WTC11 (cell line): ENCODE measurements around the gene UMAD1. TPM values are rescaled to one million over a fixed set of nuclear protein-coding genes. Genes with fewer than 3 reads are reported as not detected.

Experiments used
- ATAC-seq: fragments of 200-7000 bp; cut with Tn5 transposase; 2 replicates; pipeline ENCODE4 v1.10.0; 2021; ENCODE audit warnings: mild to moderate bottlenecking, moderate library complexity
- CTCF ChIA-PET: fragments of 300-600 bp; sonication (Branson Sonifier 250); formaldehyde crosslinking; loops from one replicate; lab custom pipeline; 2021; ENCODE audit warnings: antibody characterized with exemption; lab: Charles Lee
- POLR2A ChIA-PET: fragments of 350-600 bp; sonication (Branson Sonifier 250); formaldehyde crosslinking; loops from one replicate; lab custom pipeline; 2021; ENCODE audit warnings: antibody characterized with exemption; lab: Charles Lee
- DNase-seq: peaks from one replicate; pipeline ENCODE4 v3.0.0; 2021; ENCODE audit warnings: low spot score
- H3K27ac Mint-ChIP-seq: 2 replicates; pipeline ENCODE4 v1.8.0; 2021; ENCODE audit warnings: mixed read lengths
- H3K27me3 Mint-ChIP-seq: 2 replicates; pipeline ENCODE4 v1.8.0; 2021; ENCODE audit warnings: low read depth, mild to moderate bottlenecking, moderate library complexity, mixed read lengths
- H3K36me3 Mint-ChIP-seq: 2 replicates; pipeline ENCODE4 v1.8.0; 2021; ENCODE audit warnings: mixed read lengths
- H3K4me1 Mint-ChIP-seq: 2 replicates; pipeline ENCODE4 v1.8.0; 2022; ENCODE audit warnings: mixed read lengths
- H3K4me3 Mint-ChIP-seq: 2 replicates; pipeline ENCODE4 v1.8.0; 2021; ENCODE audit warnings: mild to moderate bottlenecking, moderate library complexity, mixed read lengths
- H3K9me3 Mint-ChIP-seq: 2 replicates; pipeline ENCODE4 v1.8.0; 2021; ENCODE audit warnings: mixed read lengths
- AFF4 ChIP-seq: sonication (generic); formaldehyde crosslinking; IDR thresholded peaks from 2 replicates; pipeline ENCODE4 v1.8.1; 2023; ENCODE audit warnings: mild to moderate bottlenecking, missing genetic modification reagents, borderline replicate concordance
- CDX4 ChIP-seq: fragments of 250-450 bp; sonication (Bioruptor Pico); IDR thresholded peaks from 2 replicates; pipeline ENCODE4 v1.9.0; 2021; ENCODE audit warnings: moderate library complexity, mild to moderate bottlenecking, inconsistent platforms, borderline replicate concordance
- ERG ChIP-seq: fragments of 250-450 bp; sonication (Bioruptor Pico); IDR thresholded peaks from 2 replicates; pipeline ENCODE4 v1.8.0; 2021; ENCODE audit warnings: mild to moderate bottlenecking
- FOXJ3 ChIP-seq: sonication (generic); formaldehyde crosslinking; IDR thresholded peaks from 2 replicates; pipeline ENCODE4 v1.9.0; 2021; ENCODE audit warnings: missing genetic modification reagents, mild to moderate bottlenecking, borderline replicate concordance
- FOXP4 ChIP-seq: sonication (generic); formaldehyde crosslinking; IDR thresholded peaks from 2 replicates; pipeline ENCODE4 v1.8.0; 2022; ENCODE audit warnings: mild to moderate bottlenecking, missing genetic modification reagents
- GABPB1 ChIP-seq: sonication (generic); formaldehyde crosslinking; IDR thresholded peaks from 2 replicates; pipeline ENCODE4 v1.8.1; 2023; ENCODE audit warnings: mild to moderate bottlenecking, missing genetic modification reagents
- GTF2I ChIP-seq: fragments of 250-450 bp; sonication (Bioruptor Pico); conservative IDR thresholded peaks from 2 replicates; pipeline ENCODE4 v1.4.0; 2021; ENCODE audit warnings: mild to moderate bottlenecking
- JAZF1 ChIP-seq: fragments of 250-450 bp; sonication (Bioruptor Pico); IDR thresholded peaks from 2 replicates; pipeline ENCODE4 v1.9.0; 2021; ENCODE audit warnings: moderate library complexity, mild to moderate bottlenecking, inconsistent platforms
- JUN ChIP-seq: sonication (generic); formaldehyde crosslinking; IDR thresholded peaks from 2 replicates; pipeline ENCODE4 v1.8.0; 2023; ENCODE audit warnings: mild to moderate bottlenecking, missing genetic modification reagents
- MAX ChIP-seq: sonication (generic); formaldehyde crosslinking; IDR thresholded peaks from 2 replicates; pipeline ENCODE4 v1.8.0; 2022; ENCODE audit warnings: mild to moderate bottlenecking, missing genetic modification reagents
- NFE2L1 ChIP-seq: sonication (generic); formaldehyde crosslinking; IDR thresholded peaks from 2 replicates; pipeline ENCODE4 v1.8.1; 2023; ENCODE audit warnings: missing genetic modification reagents
- NR1H2 ChIP-seq: sonication (generic); formaldehyde crosslinking; IDR thresholded peaks from 2 replicates; pipeline ENCODE4 v1.9.0; 2021; ENCODE audit warnings: mild to moderate bottlenecking, moderate library complexity, missing genetic modification reagents
- PRDM15 ChIP-seq: sonication (generic); formaldehyde crosslinking; IDR thresholded peaks from 2 replicates; pipeline ENCODE4 v1.8.0; 2022; ENCODE audit warnings: missing genetic modification reagents
- TCF7 ChIP-seq: sonication (generic); formaldehyde crosslinking; IDR thresholded peaks from 2 replicates; pipeline ENCODE4 v1.8.0; 2022; ENCODE audit warnings: mild to moderate bottlenecking, low read depth, missing genetic modification reagents, moderate library complexity
- TEAD1 ChIP-seq: sonication (generic); formaldehyde crosslinking; IDR thresholded peaks from 2 replicates; pipeline ENCODE4 v1.8.0; 2022; ENCODE audit warnings: mild to moderate bottlenecking, missing genetic modification reagents
- ZNF121 ChIP-seq: sonication (generic); formaldehyde crosslinking; IDR thresholded peaks from 2 replicates; pipeline ENCODE4 v1.8.0; 2023; ENCODE audit warnings: missing genetic modification reagents
- ZNF425 ChIP-seq: fragments of 250-450 bp; sonication (Bioruptor Pico); conservative IDR thresholded peaks from 2 replicates; pipeline ENCODE4 v1.9.0; 2021; ENCODE audit warnings: mild to moderate bottlenecking
- ZSCAN18 ChIP-seq: fragments of 250-450 bp; sonication (Bioruptor Pico); IDR thresholded peaks from 2 replicates; pipeline ENCODE4 v2.1.2; 2022; ENCODE audit warnings: mild to moderate bottlenecking, moderate library complexity
- total RNA-seq: library from RNA; stranded (reverse); gene quantifications from 3 replicates; pipeline ENCODE4 v1.2.3, GENCODE V29; 2021

UMAD1 gene
- total RNA-seq, 1 experiment from 2014 or later = 13.0 TPM

- no peak for ATAC-seq
- peaks cover 7% of the 10 kb centered on the region; the same call in 1 of the 2 replicates for H3K9me3 Mint-ChIP-seq
- TF ChIP-seq PRDM15 (CRISPR knock-in tag) (no peak), ZNF121 (CRISPR knock-in tag) (no peak), MAX (CRISPR knock-in tag) (no peak), ZSCAN18 (CRISPR knock-in tag) (no peak), AFF4 (no peak), TEAD1 (no peak), FOXP4 (CRISPR knock-in tag) (no peak), NFE2L1 (CRISPR knock-in tag) (no peak), TCF7 (CRISPR knock-in tag) (no peak), FOXJ3 (CRISPR knock-in tag) (no peak), GTF2I (CRISPR knock-in tag) (no peak), JUN (no peak)
- TF ChIP-seq, all 79 proteins: peak for 0
- DNase-seq = no peak
- POLR2A ChIA-PET = no interaction called here
- H3K4me1 Mint-ChIP-seq = peaks cover 31% of the 10 kb centered on the region
- H3K27ac Mint-ChIP-seq = no peak overlapping the region
- CTCF ChIA-PET = no interaction called here
- H3K4me3 Mint-ChIP-seq = no peak overlapping the region
- no peaks in the 10 kb centered on the region for H3K27me3 Mint-ChIP-seq
- H3K36me3 Mint-ChIP-seq = no peaks in the 10 kb centered on the region
Measured at GRCh38 chr7:7703427-7703826, 62.9 kb downstream of the UMAD1 start.

GRCh38 chr7:7704867-7705266, 64.3 kb downstream of the UMAD1 start:
- peaks cover 42% of the 10 kb centered on the region for H3K4me1 Mint-ChIP-seq
- ChIA-PET CTCF (interaction anchor here (1.0 kb wide), 1 partner anchor 60 kb away, joined by 3 read pairs; no protein-coding TSS in a partner anchor), POLR2A (no interaction called here)
- H3K27ac Mint-ChIP-seq = no peak overlapping the region
- H3K4me3 Mint-ChIP-seq = no peak overlapping the region
- H3K9me3 Mint-ChIP-seq = peaks cover 3% of the 10 kb centered on the region; the same call in 1 of the 2 replicates
- no peak for ATAC-seq
- no peaks in the 10 kb centered on the region for H3K36me3 Mint-ChIP-seq
- DNase-seq = no peak
- no peak for TF ChIP-seq CDX4 (CRISPR knock-in tag)
- no peak for TF ChIP-seq JAZF1 (CRISPR knock-in tag)
- TF ChIP-seq GABPB1 = no peak
- TF ChIP-seq ERG (CRISPR knock-in tag) = no peak
- TF ChIP-seq ZNF425 (CRISPR knock-in tag) = no peak
- TF ChIP-seq NR1H2 = no peak
- no peaks in the 10 kb centered on the region for H3K27me3 Mint-ChIP-seq
